ENCODE results near the gene HIC2. TPM values are rescaled to one million over a fixed set of nuclear protein-coding genes. Genes with fewer than 3 reads are reported as not detected.
"Not testable (repeated sequence)": the region's sequence is repeated elsewhere in the genome, so short reads cannot be mapped to it uniquely, and the experiment has no call there.

HIC2 gene
- total RNA-seq, 4 donors from 2014 or later = 4.7 to 7.7 (median 6.5) TPM

- intact Hi-C loops (cut with DNase I); H3K9me3 ChIP-seq; H3K27ac ChIP-seq; H3K36me3 ChIP-seq; H3K4me3 ChIP-seq (replicated peaks in 1 of 3); DNase-seq; H3K27me3 ChIP-seq; H3K4me1 ChIP-seq: not testable (repeated sequence)
- no CpG with 5 or more reads among the region's 4 CpGs for WGBS, 2 donors
These were observed 9.4 kb upstream of the HIC2 start for GRCh38 chr22:21407792-21408191.

- H3K4me3 ChIP-seq (replicated peaks in 1 of 3); H3K4me1 ChIP-seq; H3K27me3 ChIP-seq; intact Hi-C loops (cut with DNase I); H3K36me3 ChIP-seq; H3K9me3 ChIP-seq; H3K27ac ChIP-seq; DNase-seq: not testable (repeated sequence)
- 100% methylated on average over 1 of the region's 25 CpGs; no CpG with 5 or more reads in 1 of the 2 donors for WGBS, 2 donors
These were observed 796 bp upstream of the HIC2 start for GRCh38 chr22:21416375-21416774.

- H3K4me3 ChIP-seq (replicated peaks in 1 of 3); H3K27ac ChIP-seq; H3K4me1 ChIP-seq; H3K27me3 ChIP-seq; H3K36me3 ChIP-seq; intact Hi-C loops (cut with DNase I); H3K9me3 ChIP-seq: not testable (repeated sequence)
- no CpG with 5 or more reads among the region's 33 CpGs for WGBS, 2 donors
- peak; percentile 25 to 28 for DNase-seq
These were observed 682 bp downstream of the HIC2 start for GRCh38 chr22:21417853-21418252.

- H3K4me1 ChIP-seq; H3K36me3 ChIP-seq; H3K27me3 ChIP-seq; H3K27ac ChIP-seq; H3K4me3 ChIP-seq (replicated peaks in 1 of 3); H3K9me3 ChIP-seq; intact Hi-C loops (cut with DNase I): not testable (repeated sequence)
- 65 to 76% methylated on average over 4 of the region's 15 CpGs for WGBS, 2 donors
- DNase-seq = peak; percentile 1
These were observed 1.9 kb downstream of the HIC2 start for GRCh38 chr22:21418974-21419638.

- H3K36me3 ChIP-seq; H3K4me1 ChIP-seq; H3K27me3 ChIP-seq; H3K9me3 ChIP-seq; intact Hi-C loops (cut with DNase I); H3K4me3 ChIP-seq (replicated peaks in 1 of 3); H3K27ac ChIP-seq: not testable (repeated sequence)
- peak in 1 of 2 donors; percentile 0 for DNase-seq
- WGBS, 2 donors = 41% methylated on average over 4 to 5 of the region's 19 CpGs
These were observed 3.1 kb downstream of the HIC2 start for GRCh38 chr22:21420180-21420763.

- intact Hi-C loops (cut with DNase I) = not testable (repeated sequence)
These were observed 7.0 kb downstream of the HIC2 start for GRCh38 chr22:21424084-21424709.

GRCh38 chr22:21434378-21435233 is 17.4 kb downstream of the HIC2 start:
- no CpG with 5 or more reads among the region's 15 CpGs for WGBS, 2 donors
- H3K27me3 ChIP-seq; H3K36me3 ChIP-seq; H3K9me3 ChIP-seq; intact Hi-C loops (cut with DNase I); H3K27ac ChIP-seq; H3K4me1 ChIP-seq; H3K4me3 ChIP-seq (replicated peaks in 1 of 3); DNase-seq: not testable (repeated sequence)

More at GRCh38 chr22:21424084-21424709, 7.0 kb downstream of the HIC2 start:
- H3K36me3 ChIP-seq; H3K27me3 ChIP-seq; H3K9me3 ChIP-seq; H3K4me3 ChIP-seq (replicated peaks in 1 of 3); H3K4me1 ChIP-seq; H3K27ac ChIP-seq; DNase-seq: not testable (repeated sequence)
- WGBS, 2 donors = no CpG with 5 or more reads among the region's 12 CpGs

- H3K27ac ChIP-seq; H3K4me3 ChIP-seq (replicated peaks in 1 of 3); H3K9me3 ChIP-seq; H3K36me3 ChIP-seq; H3K27me3 ChIP-seq; H3K4me1 ChIP-seq; intact Hi-C loops (cut with DNase I): not testable (repeated sequence)
- DNase-seq = peak; percentile 20 to 34
- WGBS, 2 donors = no CpG with 5 or more reads among the region's 12 CpGs
These were observed 19.0 kb downstream of the HIC2 start for GRCh38 chr22:21435998-21436810.

GRCh38 chr22:21438013-21438412 is 20.8 kb downstream of the HIC2 start:
- intact Hi-C loops (cut with DNase I) = not testable (repeated sequence)
- peak in 1 of 2 donors; percentile 1 for DNase-seq

GRCh38 chr22:21440018-21440636 is 23.0 kb downstream of the HIC2 start:
- H3K27me3 ChIP-seq; intact Hi-C loops (cut with DNase I); DNase-seq; H3K27ac ChIP-seq; H3K36me3 ChIP-seq; H3K9me3 ChIP-seq; H3K4me3 ChIP-seq (replicated peaks in 1 of 3): not testable (repeated sequence)
- WGBS, 2 donors = no CpG with 5 or more reads among the region's 10 CpGs
- H3K4me1 ChIP-seq = peaks cover 13 to 14% of the 10 kb centered on the region in 2 donors

More at GRCh38 chr22:21438013-21438412, 20.8 kb downstream of the HIC2 start:
- H3K36me3 ChIP-seq; H3K27ac ChIP-seq; H3K4me1 ChIP-seq; H3K9me3 ChIP-seq; H3K27me3 ChIP-seq; H3K4me3 ChIP-seq (replicated peaks in 1 of 3): not testable (repeated sequence)
- 91 to 100% methylated on average over 2 to 3 of the region's 6 CpGs for WGBS, 2 donors

GRCh38 chr22:21440676-21441075 is 23.5 kb downstream of the HIC2 start:
- DNase-seq; H3K36me3 ChIP-seq; intact Hi-C loops (cut with DNase I); H3K4me3 ChIP-seq (replicated peaks in 1 of 3); H3K27me3 ChIP-seq; H3K9me3 ChIP-seq; H3K27ac ChIP-seq: not testable (repeated sequence)
- H3K4me1 ChIP-seq = peaks cover 13 to 14% of the 10 kb centered on the region in 2 donors
- WGBS, 2 donors = no CpG with 5 or more reads among the region's 16 CpGs
